ENCODE results near the gene COL4A2.

COL4A2 gene

DNA sequence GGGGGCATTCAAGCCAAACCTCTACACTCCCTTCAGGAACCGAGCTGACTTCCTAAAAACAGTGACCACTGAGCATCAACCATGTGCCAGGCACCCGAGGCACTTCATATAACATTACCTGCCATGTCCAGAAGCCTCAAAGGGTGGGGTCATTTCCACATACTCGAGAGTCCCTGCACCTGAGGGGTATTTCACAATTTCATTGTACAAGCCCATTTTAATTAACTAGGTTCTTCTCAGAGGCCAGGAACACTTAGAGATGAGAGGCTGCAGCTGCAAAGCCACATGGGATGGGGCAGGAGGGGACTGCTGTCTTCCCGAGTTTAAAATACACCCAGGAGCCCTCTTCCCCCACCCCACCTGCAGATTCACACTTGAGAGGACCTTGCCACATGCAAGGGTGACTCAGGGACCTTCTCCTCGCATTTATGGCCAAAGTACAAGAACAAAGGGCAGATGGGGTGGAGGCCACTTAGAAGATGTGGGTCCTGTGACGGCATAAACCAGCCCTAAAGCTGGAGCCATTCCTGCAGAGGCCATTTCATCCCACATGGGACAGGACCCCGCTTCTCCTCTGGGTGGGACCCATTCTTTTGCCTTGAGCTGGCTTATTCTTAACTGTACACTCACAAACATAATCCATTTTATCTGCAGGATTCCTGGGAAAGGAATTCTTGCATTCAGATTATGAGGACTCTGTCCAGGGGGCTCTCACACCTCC, 210.6 kb downstream of the COL4A2 start:
- no peak overlapping the region for H3K4me3 ChIP-seq (ENCODE audit: low read depth, low read length)
- TF ChIP-seq, protein P1, sequence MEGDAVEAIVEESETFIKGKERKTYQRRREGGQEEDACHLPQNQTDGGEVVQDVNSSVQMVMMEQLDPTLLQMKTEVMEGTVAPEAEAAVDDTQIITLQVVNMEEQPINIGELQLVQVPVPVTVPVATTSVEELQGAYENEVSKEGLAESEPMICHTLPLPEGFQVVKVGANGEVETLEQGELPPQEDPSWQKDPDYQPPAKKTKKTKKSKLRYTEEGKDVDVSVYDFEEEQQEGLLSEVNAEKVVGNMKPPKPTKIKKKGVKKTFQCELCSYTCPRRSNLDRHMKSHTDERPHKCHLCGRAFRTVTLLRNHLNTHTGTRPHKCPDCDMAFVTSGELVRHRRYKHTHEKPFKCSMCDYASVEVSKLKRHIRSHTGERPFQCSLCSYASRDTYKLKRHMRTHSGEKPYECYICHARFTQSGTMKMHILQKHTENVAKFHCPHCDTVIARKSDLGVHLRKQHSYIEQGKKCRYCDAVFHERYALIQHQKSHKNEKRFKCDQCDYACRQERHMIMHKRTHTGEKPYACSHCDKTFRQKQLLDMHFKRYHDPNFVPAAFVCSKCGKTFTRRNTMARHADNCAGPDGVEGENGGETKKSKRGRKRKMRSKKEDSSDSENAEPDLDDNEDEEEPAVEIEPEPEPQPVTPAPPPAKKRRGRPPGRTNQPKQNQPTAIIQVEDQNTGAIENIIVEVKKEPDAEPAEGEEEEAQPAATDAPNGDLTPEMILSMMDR (IDR thresholded peaks at IDR 0.05; ENCODE audit: low read depth, low read length, missing control alignments), result no peak
- DNase-seq (ENCODE audit: low read depth), result no peak

DNA sequence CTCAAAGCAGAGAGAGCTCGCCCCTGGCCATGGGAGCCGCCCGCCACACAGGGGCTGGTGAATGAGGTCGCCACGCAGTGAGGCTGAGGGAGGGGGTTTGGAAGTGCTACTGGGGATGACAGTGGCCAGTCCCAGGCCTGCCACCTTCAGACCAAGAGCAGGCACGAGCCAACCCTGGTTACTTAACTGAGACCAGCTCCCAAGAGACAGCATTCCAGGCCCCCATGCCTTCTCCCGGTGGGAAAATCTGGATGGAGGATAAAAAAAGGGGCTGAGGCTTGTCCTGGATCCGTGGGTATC, 211.1 kb downstream of the COL4A2 start:
- no peak for DNase-seq (ENCODE audit: low read depth)
- H3K4me3 ChIP-seq (ENCODE audit: low read depth, low read length), result no peak overlapping the region
- TF ChIP-seq, protein P1 (IDR thresholded peaks at IDR 0.05; ENCODE audit: low read depth, low read length, missing control alignments), result no peak

DNA sequence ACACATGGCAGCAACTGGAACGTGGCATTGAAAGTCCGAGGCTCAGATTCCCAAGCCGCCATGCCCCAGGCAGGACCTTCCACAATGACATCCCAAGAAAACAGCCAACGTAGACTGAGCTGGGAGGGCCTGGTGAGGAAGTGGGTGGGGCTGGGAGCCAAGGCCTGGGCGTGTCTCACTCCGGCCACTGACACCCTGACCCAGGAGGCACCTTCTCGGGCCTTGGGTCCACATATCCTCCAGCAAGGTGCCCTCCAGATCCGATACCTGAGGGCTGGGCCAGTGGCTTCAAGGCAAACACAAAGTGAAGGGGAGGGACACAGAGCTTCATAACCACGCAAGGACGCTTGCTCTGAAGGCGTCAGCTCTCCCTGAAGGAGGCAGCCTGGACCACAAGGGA, 211.5 kb downstream of the COL4A2 start:
- no peak overlapping the region for H3K4me3 ChIP-seq (ENCODE audit: low read depth, low read length)
- no peak for DNase-seq (ENCODE audit: low read depth)
- TF ChIP-seq, protein P1 (IDR thresholded peaks at IDR 0.05; ENCODE audit: low read depth, low read length, missing control alignments), result no peak

DNA sequence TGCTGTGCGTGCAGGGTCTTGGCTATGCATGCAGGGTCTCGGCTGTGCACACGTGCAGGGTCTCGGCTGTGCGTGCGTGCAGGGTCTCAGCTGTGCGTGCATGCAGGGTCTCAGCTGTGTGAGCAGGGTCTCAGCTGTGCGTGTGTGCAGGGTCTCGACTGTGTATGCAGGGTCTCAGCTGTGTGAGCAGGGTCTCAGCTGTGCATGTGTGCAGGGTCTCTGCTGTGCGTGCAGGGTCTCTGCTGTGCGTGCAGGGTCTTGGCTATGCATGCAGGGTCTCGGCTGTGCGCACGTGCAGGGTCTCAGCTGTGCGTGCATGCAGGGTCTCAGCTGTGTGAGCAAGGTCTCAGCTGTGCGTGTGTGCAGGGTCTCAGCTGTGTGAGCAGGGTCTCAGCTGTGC, 212.0 kb downstream of the COL4A2 start:
- DNase-seq (ENCODE audit: low read depth), result no peak
- H3K4me3 ChIP-seq (ENCODE audit: low read depth, low read length), result no peak overlapping the region
- TF ChIP-seq, protein P1 (IDR thresholded peaks at IDR 0.05; ENCODE audit: low read depth, low read length, missing control alignments), result no peak

DNA sequence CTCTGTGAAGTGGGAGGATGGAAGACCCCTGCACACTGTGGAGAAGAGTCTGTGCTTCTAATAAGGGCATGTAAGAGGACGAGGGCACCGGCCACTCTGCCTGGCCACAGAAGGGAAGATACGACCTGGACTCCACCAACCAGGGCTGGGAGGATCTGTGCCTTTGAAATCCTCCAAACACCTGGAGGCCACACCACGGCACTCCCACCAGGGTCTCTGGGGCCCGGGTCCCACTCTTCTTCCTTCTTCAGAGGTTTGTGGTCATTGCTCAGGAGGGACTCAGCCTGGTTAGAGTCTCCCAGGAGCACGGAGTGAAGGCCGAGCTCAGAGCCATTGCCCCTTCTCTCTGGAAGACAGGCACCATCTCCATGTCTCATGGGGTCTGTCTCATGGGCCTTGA, 212.4 kb downstream of the COL4A2 start:
- no peak for DNase-seq (ENCODE audit: low read depth)
- no peak overlapping the region for H3K4me3 ChIP-seq (ENCODE audit: low read depth, low read length)
- TF ChIP-seq, protein P1 (IDR thresholded peaks at IDR 0.05; ENCODE audit: low read depth, low read length, missing control alignments), result no peak

DNA sequence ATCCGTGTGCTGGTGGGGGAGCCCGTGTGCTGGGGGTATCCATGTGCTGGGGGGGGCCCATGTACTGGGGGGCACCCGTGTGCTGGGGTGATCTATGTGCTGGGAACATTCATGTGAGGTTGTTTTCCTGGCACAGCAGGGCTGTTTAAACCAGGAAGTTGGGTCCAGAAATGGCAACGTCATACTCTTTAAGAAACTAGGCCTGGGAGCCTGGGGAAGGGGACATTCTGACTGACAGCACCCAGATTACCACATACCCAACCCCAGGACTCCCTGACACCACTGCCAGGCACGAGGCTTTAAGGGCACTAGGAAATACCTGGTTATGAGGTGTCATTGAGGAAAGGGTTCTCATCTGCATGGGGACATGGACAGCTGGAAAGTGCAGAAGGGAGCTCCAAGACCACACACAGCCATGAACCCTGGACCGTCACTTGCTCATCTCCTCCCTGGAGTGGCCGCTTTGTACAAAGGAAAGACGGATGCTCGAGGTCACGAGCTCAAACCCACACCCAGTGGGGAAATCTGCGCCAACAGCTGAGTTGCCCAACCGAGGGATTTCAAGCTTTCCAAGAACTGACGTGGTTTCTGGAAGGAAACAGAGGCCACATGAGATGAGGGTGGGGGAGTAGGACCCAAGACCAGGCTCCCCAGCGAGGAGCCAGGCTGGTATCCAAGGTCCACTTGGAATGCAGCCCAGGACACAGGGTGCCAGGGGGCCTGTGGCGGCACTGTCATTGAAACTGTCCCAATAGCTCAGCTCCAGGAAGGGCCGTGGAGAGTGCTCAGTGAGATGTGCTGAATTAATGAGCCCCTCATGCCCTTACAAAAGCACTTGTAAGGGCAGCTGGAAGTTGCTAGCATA, 213.6 kb downstream of the COL4A2 start:
- no peak overlapping the region for H3K4me3 ChIP-seq (ENCODE audit: low read depth, low read length)
- DNase-seq (ENCODE audit: low read depth), result no peak
- TF ChIP-seq, protein P1 (IDR thresholded peaks at IDR 0.05; ENCODE audit: low read depth, low read length, missing control alignments), result no peak
